ENCODE results near the gene BLTP1.

Gene BLTP1

GRCh38 chr4:122131562-122132157 lies 20.5 kb upstream of the BLTP1 start:
- no peak for TF ChIP-seq POLR2AphosphoS5 (IDR thresholded peaks at IDR 0.05; ENCODE audit: low read depth, low read length)
- no peak for TF ChIP-seq FOXP2 (optimal IDR thresholded peaks at IDR 0.05; ENCODE audit: borderline replicate concordance, extremely low read depth, extremely low read length, insufficient read depth)
- no peak for TF ChIP-seq REST (IDR thresholded peaks at IDR 0.05; ENCODE audit: insufficient read depth in 1 of 2, low read depth in 2 of 2, low read length in 2 of 2)
- TF ChIP-seq SIN3A (IDR thresholded peaks at IDR 0.05; ENCODE audit: borderline replicate concordance, insufficient read depth, low read length), result no peak

GRCh38 chr4:122132891-122133290 lies 19.2 kb upstream of the BLTP1 start:
- TF ChIP-seq POLR2AphosphoS5 (IDR thresholded peaks at IDR 0.05; ENCODE audit: low read depth, low read length), result no peak

DNA sequence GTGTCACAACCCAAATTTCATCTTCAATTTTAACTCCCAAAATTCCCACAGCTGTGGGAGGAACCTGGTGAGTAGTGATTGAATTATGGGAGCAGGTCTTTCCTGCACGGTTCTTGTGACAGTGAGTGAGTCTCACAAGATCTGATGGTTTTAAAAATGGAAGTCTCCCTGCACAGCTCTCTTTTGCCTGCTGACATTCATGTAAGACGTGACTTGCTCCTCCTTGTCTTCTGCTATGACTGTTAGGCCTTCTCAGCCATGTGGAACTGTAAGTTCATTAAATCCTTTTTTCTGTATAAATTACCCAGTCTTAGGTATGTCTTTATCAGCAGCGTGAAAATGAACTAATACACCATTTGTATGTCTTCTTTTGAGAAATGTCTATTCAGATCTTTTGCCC lies 13.0 kb upstream of the BLTP1 start:
- TF ChIP-seq FOXP2 (optimal IDR thresholded peaks at IDR 0.05; ENCODE audit: borderline replicate concordance, extremely low read depth, extremely low read length, insufficient read depth) (no peak), TAF1 (IDR thresholded peaks at IDR 0.05; ENCODE audit: borderline replicate concordance, insufficient read depth, low read length) (no peak), POLR2AphosphoS5 (IDR thresholded peaks at IDR 0.05; ENCODE audit: low read depth, low read length) (no peak), SIN3A (IDR thresholded peaks at IDR 0.05; ENCODE audit: borderline replicate concordance, insufficient read depth, low read length) (no peak), REST (IDR thresholded peaks at IDR 0.05; ENCODE audit: insufficient read depth in 1 of 2, low read depth in 2 of 2, low read length in 2 of 2) (no peak)

- TF ChIP-seq SIN3A (IDR thresholded peaks at IDR 0.05; ENCODE audit: borderline replicate concordance, insufficient read depth, low read length) (no peak), POLR2AphosphoS5 (IDR thresholded peaks at IDR 0.05; ENCODE audit: low read depth, low read length) (no peak), TAF1 (IDR thresholded peaks at IDR 0.05; ENCODE audit: borderline replicate concordance, insufficient read depth, low read length) (no peak), FOXP2 (optimal IDR thresholded peaks at IDR 0.05; ENCODE audit: borderline replicate concordance, extremely low read depth, extremely low read length, insufficient read depth) (no peak), REST (IDR thresholded peaks at IDR 0.05; ENCODE audit: insufficient read depth in 1 of 2, low read depth in 2 of 2, low read length in 2 of 2) (no peak)
These were observed 11.3 kb upstream of the BLTP1 start for GRCh38 chr4:122140834-122141233.

GRCh38 chr4:122142687-122143086 lies 9.4 kb upstream of the BLTP1 start:
- TF ChIP-seq REST (IDR thresholded peaks at IDR 0.05; ENCODE audit: insufficient read depth in 1 of 2, low read depth in 2 of 2, low read length in 2 of 2), result peak in 1 of 2 experiments; percentile 75; a peak in 1 of 4 replicates
- no peak for TF ChIP-seq SIN3A (IDR thresholded peaks at IDR 0.05; ENCODE audit: borderline replicate concordance, insufficient read depth, low read length)
